Endometrium (tissue), 2 donors: ENCODE data around the gene TAGLN3.
"Not testable (repeated sequence)": the region's sequence is repeated elsewhere in the genome, so short reads cannot be mapped to it uniquely, and the experiment has no call there.

Source experiments
- FAIRE-seq: peaks from 2 replicates; lab custom pipeline; 2012; peaks lifted over from hg19 to GRCh38; lab: Jason Lieb, UNC
- donor health status: control.
- donor health status: control.

The TAGLN3 gene

GRCh38 chr3:112010636-112011035 lies 11.9 kb downstream of the TAGLN3 start:
- no peak for FAIRE-seq

GRCh38 chr3:112011376-112011940 lies 12.7 kb downstream of the TAGLN3 start:
- FAIRE-seq: no peak

- no peak for FAIRE-seq
These were observed 13.7 kb downstream of the TAGLN3 start for GRCh38 chr3:112012205-112012992.

- no peak for FAIRE-seq
These were observed 14.5 kb downstream of the TAGLN3 start for GRCh38 chr3:112013058-112013783.

GRCh38 chr3:112013784-112014143 lies 15.0 kb downstream of the TAGLN3 start:
- no peak for FAIRE-seq

GRCh38 chr3:112017091-112017490 lies 18.4 kb downstream of the TAGLN3 start:
- no peak for FAIRE-seq

- FAIRE-seq: no peak
These were observed 20.0 kb downstream of the TAGLN3 start for GRCh38 chr3:112018712-112019111.

GRCh38 chr3:112019716-112020115 lies 21.0 kb downstream of the TAGLN3 start:
- FAIRE-seq: no peak

- FAIRE-seq: no peak
These were observed 22.0 kb downstream of the TAGLN3 start for GRCh38 chr3:112020674-112021085.

- no peak for FAIRE-seq
These were observed 28.4 kb downstream of the TAGLN3 start for GRCh38 chr3:112027142-112027541.

GRCh38 chr3:112027826-112028225 lies 29.1 kb downstream of the TAGLN3 start:
- no peak for FAIRE-seq

GRCh38 chr3:112030901-112031300 lies 32.2 kb downstream of the TAGLN3 start:
- no peak for FAIRE-seq

GRCh38 chr3:112032098-112032731 lies 33.5 kb downstream of the TAGLN3 start:
- no peak for FAIRE-seq

GRCh38 chr3:112034436-112034835 lies 35.7 kb downstream of the TAGLN3 start, which contains the start of gene TMPRSS7:
Gene TMPRSS7, plus strand, starts transcription at chr3:112034736. Its CDS starts 110 bp downstream, at chr3:112034846.
- no peak for FAIRE-seq

GRCh38 chr3:112035241-112035640 lies 36.5 kb downstream of the TAGLN3 start:
- FAIRE-seq: no peak

GRCh38 chr3:112037194-112037593 lies 38.5 kb downstream of the TAGLN3 start:
- not testable (repeated sequence) for FAIRE-seq

GRCh38 chr3:112038863-112039262 lies 40.1 kb downstream of the TAGLN3 start:
- no peak for FAIRE-seq

GRCh38 chr3:112041321-112041720 lies 42.6 kb downstream of the TAGLN3 start:
- no peak for FAIRE-seq

- FAIRE-seq: no peak
These were observed 44.1 kb downstream of the TAGLN3 start for GRCh38 chr3:112042842-112043280.

GRCh38 chr3:112043621-112044201 lies 45.0 kb downstream of the TAGLN3 start:
- FAIRE-seq: peak; percentile 4

- FAIRE-seq: no peak
These were observed 47.9 kb downstream of the TAGLN3 start for GRCh38 chr3:112046599-112046998.

- no peak for FAIRE-seq
These were observed 48.5 kb downstream of the TAGLN3 start for GRCh38 chr3:112047264-112047663.
